HG03097 (cell line): Measurements from ENCODE around the gene WNT2.
"Not testable (repeated sequence)": the region's sequence is repeated elsewhere in the genome, so short reads cannot be mapped to it uniquely, and the experiment has no call there.

Experiments
- ATAC-seq: cut with Tn5 transposase; IDR thresholded peaks from one replicate; pipeline ENCODE4 v1.9.1; 2021; ENCODE audit not compliant: unreplicated experiment, low FRiP score

The WNT2 gene

DNA sequence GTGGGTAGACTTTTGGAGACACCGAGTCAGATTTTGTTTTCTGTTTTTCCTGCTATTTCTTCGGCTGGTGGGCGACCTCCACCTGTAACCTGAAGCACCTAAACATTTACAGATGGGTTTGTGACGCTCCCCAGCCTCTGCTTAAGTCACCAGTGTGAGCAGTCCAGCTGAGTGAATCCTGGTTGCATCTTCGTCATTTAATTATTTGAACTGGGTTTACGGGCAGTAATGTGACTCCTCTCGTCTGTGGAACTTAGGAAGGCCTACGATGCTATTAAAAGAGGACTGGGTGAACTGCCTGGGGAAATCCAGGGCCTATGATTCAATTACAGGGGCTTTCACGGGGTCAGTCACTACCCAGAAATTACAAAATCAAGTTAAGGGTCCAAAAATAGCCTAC is 52.5 kb downstream of the WNT2 start:
- ATAC-seq: no peak

DNA sequence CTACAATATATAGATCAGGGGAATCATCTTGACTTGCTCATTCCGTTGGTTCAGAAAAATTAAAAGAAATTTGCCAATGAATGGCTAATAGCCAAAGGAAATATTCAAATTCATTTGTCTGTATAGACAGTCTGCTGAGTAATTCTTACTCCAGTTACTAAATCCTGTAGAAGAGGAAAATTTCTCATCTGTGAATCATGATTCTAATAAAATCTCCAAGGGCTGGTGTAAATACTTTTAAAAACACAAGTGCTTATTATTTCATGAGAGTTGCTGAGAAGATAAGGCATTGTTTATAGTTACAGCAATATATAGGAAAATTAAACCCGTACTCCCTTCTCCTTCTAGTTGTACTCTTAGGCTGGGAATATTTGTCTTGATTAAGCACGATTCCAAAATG is 53.0 kb downstream of the WNT2 start:
- ATAC-seq: no peak

DNA sequence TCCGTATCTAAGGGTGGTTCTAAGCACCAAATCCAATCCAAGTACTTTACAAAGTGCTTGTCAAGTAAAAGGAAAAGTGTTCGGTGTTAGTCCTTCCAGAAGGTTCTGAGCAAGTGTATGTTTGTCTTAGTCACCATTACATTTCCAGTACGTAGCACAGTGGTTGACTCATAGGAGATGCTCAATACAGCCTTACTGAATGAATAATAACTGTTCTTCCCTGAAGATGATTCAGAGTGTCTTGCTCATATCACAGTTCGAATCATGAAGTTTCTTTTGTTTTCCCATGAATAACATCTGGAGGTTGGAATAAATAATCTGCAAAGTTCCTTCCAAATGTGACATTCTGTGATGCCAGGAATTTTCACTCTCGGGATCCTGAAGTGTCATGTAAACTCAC is 53.4 kb downstream of the WNT2 start:
- ATAC-seq: no peak

DNA sequence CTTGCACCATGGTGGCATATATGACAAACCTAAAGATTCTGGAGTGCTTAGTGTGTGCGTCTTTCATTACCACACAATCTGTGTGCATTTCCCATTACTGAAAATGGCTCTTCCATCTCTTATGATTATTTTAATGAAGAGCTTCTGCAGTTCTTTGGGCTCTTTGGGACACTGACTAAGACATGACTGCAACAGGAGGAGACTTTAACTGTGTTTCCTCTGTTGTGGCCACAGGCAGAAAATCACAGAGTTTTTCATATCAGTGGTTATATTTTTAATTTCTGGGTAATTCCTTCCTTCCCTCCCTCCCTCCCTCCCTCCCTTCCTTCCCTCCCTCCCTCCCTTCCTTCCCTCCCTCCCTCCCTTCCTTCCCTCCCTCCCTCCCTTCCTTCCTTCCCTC is 58.1 kb downstream of the WNT2 start:
- no peak for ATAC-seq

DNA sequence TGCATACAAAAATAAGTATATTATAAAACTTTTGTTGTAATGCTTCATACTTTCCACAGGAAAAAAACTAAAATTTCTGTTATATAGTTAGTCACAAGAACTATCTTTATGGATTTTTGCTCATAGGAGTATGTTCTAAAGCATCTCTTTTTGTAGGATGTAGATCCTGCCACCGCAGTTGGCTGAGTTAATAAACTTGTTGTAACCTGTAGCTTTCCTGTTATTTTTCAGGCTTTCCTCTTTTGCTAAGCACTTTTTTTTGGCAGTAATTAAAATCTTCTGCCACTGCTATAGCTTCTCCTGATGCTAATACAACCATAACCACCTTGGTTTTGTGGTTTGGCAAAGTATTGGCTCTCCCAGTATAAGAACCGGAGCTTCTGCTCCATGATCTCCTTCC is 60.3 kb downstream of the WNT2 start:
- no peak for ATAC-seq

DNA sequence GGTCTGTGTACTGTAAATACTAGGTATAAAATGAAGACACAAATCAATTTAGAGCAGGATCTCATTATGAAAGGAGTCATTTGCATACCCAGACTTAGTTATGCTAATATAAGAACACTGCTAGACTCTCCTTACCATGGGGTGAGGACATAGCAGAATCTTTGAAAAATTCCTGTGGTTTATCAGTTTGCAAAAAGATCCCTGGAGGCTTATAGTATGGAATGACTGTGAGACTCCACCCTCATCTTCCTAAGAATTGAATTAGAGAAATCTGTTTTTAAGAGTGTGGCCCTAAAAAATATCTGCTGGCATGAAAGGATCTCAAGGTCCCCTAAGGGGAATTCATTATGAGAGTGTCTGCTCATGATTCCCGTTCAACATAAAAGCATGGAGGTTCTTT is 63.2 kb downstream of the WNT2 start:
- ATAC-seq: no peak

DNA sequence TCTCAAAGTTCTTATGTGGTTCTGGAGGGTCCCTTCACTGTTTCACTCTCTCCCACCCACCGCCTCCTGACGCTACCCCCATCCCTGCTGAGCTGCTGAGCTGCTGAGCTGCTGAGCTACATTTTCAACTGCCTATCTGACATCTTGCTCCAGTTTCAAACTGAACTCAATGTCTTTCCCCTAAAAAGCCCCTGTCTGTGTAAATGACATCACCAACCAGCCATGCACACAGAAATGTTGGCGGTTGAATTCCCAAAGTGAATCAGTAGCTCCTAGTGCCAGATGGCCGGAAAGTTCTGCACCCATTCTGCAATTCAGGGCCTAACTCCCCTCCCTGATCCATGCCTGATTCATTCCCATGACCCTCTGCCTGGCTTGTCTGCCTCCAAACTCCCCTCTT is 71.2 kb downstream of the WNT2 start:
- no peak for ATAC-seq

DNA sequence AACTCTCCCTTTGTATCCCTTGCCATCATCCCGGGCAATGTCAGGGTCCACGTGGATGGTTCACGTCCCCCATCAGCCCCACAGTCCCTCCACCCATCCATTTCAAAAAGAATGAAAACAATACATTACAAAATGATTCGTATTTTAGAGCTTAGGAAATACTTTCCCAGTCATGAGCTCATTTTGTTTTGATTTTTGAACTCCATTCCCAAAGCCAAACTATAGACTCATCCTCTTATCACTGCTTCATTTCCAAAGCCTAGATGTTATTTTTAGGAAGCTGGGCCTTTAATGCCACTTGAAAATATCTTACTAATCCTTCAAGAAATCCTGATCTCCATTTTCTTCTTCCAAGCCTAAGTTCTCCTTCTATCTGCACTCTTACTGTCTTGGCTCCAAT is 72.1 kb downstream of the WNT2 start:
- no peak for ATAC-seq

DNA sequence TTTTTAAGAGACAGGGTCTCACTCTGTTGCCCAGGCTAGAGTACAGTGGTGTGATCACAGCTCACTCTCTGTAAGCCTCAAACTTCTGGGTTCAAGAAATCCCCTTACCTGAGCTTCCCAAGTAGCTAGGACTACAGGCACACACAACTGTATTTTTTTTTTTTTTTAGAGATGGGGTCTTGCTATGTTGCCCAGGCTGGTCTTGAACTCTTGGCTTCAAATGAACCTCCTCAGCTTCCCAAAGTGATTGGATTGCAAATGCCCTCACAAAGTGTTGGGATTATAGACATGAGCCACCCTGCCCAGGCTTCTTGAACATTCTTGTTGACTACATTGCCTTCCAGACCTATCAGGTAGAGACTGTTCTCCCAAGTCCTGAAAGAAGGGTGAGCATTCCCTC is 72.6 kb downstream of the WNT2 start:
- no peak for ATAC-seq

DNA sequence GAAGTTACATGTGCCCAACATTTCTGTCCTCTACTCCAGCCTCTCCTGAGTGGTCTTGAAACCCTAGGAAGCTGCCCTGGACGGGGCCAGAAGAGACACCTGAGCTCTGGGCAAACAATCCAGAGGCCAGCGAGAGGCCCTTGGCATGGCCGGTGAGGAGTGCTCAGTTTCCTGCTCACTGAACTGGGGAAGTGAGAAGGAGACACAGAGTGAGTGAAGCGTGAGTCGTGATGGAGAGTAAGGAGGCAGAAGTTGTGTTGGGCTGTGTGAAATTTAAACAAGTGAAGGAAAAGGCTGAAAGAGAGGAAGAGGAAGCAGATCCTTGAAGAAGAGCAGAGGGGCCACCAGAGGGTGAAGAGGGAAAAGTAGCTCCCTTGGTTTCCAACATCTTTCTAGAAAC is 73.2 kb downstream of the WNT2 start:
- ATAC-seq: no peak

DNA sequence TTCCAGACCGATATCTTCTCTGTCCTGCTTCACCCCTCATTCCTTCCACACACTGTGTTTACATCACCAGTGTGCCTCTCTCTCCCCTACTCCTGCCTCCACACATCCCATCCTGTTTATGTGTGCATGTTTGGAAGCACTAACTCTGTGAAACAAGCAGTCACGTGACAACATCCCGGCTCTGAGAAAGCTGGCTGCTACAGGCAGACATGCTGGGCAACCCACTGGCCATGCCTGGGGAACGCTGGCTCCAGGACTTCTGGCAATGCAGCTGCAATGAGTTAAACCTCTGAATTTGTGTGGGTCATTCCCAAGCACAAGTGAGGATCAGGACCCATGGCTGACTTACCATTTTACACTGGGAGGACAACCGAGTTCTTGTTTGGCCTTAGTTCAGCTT is 74.0 kb downstream of the WNT2 start:
- no peak for ATAC-seq

DNA sequence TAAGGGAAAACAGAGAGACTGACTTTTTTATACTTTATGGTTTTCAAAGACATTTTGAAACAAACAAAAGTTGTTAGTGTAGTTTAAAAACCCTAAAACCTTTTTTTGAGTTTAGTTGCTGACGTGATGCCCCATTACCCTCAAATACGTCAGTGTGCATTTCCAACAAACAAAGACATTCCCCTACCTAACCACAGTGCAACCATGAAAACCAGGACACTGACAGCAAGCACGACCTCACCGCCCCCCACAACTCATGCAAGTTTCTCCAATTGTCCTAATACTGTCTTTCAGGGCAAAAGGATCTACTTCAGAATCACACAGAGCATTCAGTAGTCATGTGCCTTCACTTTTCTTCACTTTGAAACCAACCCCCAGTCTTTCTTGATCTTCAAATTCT is 75.0 kb downstream of the WNT2 start:
- ATAC-seq: no peak

DNA sequence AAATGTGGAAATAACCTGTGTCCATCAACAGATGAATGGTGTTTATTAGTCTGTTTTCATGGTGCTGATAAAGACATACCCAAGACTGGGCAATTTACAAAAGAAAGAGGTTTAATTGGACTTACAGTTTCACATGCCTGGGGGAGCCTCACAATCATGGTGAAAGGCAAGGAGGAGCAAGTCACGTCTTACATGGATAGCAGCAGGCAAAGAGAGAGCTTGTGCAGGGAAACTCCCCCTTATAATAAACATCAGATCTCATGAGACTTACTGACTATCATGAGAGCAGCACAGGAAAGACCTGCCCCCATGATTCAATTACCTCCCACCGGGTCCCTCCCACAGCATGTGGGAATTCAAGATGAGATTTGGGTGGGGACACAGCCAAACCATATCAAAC is 77.2 kb downstream of the WNT2 start:
- ATAC-seq: not testable (repeated sequence)

DNA sequence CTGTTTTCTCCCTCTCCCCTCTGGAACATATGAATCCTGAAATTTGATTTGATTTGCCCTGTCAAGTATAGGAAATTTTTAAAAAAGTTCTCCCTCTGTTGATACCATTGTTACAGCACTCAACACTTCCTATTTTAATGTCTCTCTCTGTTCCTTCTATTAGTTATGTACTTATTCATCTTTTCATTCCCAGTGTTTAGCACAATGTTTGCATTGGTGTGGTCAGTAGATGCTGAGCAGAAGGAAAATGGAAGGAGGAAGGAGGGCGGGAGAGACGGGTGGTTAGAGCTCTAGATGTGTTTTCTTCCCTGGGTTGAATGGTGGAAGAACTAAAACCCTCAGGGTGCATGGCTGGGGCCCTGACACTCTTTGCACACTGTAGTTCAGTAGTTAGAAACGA is 79.5 kb downstream of the WNT2 start:
- no peak for ATAC-seq

DNA sequence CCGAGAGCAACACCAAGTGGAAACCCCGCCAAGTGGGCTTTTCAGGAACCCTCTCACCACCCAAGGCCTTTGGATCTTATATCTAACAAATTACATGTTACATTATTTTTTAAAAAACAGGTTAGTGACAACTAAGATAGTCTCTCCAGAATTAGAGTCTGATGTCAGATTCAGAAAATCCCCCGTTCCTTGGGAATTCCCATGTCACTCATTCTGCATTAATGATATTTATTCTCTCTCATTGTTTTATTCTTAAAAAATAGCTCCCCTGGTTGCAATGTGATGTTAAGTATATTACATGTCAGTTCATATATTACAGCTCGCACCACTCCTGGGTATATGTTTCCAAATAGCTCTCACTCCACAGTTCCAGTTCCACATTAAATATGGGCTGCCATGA is 81.8 kb downstream of the WNT2 start:
- no peak for ATAC-seq

DNA sequence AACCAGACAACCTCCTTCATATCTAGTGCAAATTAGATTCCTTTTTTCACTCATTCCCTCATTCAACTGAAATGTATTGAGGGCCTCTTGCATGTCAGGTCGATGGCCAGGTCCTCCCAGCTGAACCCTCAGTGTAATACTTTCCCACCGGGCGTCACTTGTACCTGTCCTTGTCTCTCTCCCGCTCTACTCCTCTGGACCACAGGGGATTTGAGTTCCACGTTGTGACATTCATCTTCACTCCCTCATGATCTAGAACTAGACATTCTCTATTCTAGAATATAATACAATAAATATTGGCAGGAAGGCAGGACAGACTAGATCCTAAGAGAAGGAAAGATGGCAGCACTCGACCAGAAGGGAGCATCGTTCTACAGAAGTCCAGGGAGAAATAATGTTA is 83.9 kb downstream of the WNT2 start:
- ATAC-seq: no peak

DNA sequence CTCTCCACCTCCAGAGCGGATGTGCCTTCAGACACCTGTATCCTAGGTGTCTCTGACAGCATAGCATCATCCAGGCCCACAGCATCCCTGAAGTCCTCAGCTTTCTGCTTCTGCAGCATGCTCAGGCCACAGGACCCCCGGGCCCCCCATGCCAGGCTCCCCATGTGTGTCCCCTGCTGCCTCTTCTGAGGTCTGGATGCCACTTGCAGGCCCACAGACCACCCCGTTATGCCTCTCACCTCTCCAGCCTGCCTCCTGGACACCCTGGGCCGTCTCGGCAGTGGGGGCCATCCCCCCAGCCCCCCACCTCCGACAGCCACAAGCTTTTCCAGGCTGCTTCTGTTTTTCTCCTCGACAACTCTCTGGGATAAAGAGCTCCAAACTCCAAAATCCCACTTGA is 84.4 kb downstream of the WNT2 start:
- no peak for ATAC-seq

DNA sequence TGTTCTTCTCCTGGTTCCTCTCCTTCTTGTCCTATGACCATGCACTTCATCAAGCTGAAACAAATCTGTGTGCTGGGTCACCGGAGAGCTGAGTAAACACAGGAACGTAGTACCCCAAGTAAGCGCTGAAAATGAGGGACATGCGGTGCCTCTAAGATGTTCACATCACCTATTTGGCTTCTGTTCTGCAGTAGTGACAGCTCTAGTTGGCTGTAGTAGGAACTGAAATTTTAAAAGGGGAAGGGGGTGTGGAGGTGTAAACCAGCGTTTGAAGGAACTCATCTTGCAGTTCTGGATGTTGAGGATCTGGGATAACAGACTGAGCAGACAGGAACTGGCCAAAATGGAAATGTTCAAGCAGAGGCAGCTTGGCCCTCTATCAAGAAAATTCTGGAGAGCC is 85.2 kb downstream of the WNT2 start:
- no peak for ATAC-seq

DNA sequence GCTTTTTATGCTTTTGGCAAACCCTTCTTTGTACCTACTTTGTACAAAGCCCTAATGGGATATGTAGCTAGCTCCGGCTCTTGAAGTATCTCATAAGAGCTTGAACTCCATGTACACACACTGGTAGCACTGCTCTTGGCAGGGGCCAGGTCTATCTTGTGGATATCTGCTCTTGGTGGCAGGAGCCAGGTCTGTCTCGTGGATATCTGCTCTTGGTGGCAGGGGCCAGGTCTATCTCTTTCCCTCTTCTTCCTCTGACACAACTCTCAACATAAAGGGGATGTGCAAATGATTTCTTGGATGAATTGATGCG is 91.9 kb downstream of the WNT2 start:
- no peak for ATAC-seq

DNA sequence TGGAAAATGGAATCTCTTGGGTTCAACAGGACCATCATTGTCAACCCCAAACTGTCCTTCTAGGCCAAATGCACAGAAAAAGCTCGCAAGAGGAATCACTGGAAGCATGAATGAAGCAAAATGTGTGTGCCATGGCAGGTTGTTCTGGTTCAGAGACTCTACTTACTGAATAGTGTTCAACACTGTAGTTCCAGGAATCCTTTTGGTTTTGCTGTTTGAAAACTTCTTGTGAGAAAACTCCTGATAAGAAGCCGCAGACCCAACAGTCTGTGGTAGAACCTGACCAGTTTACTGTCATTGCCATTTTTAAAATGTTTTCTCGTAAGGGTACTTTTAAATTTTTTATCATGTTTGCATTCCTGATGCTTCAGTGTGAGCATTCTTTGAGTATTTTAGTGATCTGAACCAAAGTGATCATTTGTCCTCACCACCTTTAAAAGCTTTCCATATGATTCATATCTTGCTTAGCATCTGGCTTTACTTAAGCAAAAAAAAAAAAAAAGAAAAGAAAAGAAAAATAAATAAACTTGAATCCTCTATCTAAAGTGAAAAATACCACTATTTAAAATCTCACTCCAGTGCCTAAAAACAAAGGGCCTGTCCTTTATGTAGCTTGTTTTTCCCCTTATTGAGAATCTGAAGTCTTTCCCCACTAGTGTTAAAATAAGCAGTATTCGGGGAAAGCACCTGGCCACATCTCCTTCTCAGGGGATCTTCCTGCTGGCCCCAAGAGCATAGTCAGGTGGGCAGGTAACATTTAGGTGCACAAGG is 92.4 kb downstream of the WNT2 start:
- ATAC-seq: no peak

DNA sequence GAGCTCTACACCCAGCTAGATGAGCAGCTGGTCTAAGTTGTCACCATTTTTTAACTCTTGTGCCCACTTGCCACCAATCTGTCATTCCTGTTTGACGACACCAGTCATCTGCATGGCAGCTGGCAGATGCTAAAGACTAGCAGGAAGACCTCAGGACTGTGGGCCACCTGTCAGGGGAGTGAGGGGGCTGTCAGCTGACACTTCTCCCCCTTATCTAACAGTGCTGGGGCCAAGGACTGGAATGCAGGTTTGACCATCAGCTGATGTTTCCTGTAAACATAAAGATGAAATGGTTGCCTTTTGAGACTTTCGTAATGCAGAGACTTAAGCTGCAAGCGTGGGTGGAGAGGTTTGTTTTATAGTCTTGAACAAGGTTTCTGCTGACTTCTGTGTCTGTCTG is 93.5 kb downstream of the WNT2 start:
- no peak for ATAC-seq

DNA sequence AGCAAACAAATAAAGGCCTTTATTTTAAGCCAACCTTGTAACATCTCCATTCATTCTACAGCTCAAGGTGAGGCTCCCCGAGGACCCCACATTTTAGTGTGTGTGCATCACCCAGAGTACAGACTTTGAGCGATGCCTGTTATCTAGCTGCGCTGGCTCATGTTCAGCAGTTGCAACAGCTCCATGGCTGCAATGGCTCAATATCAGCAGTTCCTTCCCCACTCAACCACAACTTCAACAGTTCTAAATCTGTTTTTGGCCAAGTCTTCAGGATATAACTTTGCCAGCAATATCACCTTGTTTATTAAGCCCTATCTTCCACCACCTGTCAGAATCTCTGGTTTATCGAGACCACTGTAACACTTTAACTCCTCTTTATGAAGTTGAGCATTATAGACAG is 95.8 kb downstream of the WNT2 start:
- ATAC-seq: no peak

DNA sequence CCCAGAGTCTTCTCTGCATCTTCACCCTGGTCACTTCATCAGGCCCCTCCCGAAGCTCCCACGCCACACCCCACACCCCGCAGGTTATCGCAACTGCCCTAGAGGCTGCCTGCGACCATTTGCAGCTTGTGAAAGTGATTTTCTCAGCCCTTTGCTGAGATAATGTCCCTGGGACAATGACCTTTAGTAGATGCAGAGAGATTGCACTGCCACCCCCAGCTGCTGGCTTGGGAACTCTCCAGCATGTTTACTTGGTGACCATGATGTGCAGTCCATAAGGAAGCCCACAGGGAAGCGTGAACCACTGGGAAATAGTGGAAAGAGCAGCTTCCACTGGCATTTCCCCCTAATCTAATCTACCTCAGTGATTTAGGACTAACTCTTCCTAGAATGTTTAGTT is 97.3 kb downstream of the WNT2 start:
- ATAC-seq: no peak
